Osteoblast (primary cell): Measurements from ENCODE around the gene VPREB3. TPM values are rescaled to one million over a fixed set of nuclear protein-coding genes. Genes with fewer than 3 reads are reported as not detected.
A peak's percentile ranks its signal among the peaks of the same experiment; 100 is the strongest.

Source experiments
- DNase-seq: peaks from one replicate; pipeline ENCODE4 v3.0.0; 2011; ENCODE audit warnings: low spot score, mixed read lengths; ENCODE audit not compliant: insufficient read length; ENCODE audit errors: missing footprints
- H2AFZ ChIP-seq: 2 replicates; pipeline ENCODE4 v1.6.0; 2011; ENCODE audit warnings: mild to moderate bottlenecking, low read length
- H3K27ac ChIP-seq: 2 replicates; pipeline ENCODE4 v1.5.1; 2011; ENCODE audit warnings: mild to moderate bottlenecking, low read depth, low read length, moderate library complexity
- H3K27me3 ChIP-seq: 2 replicates; pipeline ENCODE4 v1.6.0; 2012; ENCODE audit warnings: mild to moderate bottlenecking, control low read depth, inconsistent platforms, low read length, moderate library complexity; ENCODE audit not compliant: insufficient read depth
- H3K36me3 ChIP-seq: 2 replicates; pipeline ENCODE4 v1.5.1; 2011; ENCODE audit warnings: mild to moderate bottlenecking, low read length, control low read depth, moderate library complexity; ENCODE audit not compliant: insufficient read depth
- H3K4me1 ChIP-seq: 2 replicates; pipeline ENCODE4 v1.5.1; 2011; ENCODE audit warnings: mild to moderate bottlenecking, low read length, control low read depth, moderate library complexity; ENCODE audit not compliant: insufficient read depth
- H3K4me2 ChIP-seq: 2 replicates; pipeline ENCODE4 v1.6.0; 2011; ENCODE audit warnings: mild to moderate bottlenecking, low read length; ENCODE audit not compliant: insufficient read depth
- H3K4me3 ChIP-seq: fragments of 200-600 bp; sonication (generic); 3 replicates; pipeline ENCODE4 v1.5.1; 2012; ENCODE audit warnings: mild to moderate bottlenecking, low read length, inconsistent platforms; ENCODE audit not compliant: insufficient read depth
- H3K79me2 ChIP-seq: 2 replicates; pipeline ENCODE4 v1.6.0; 2012; ENCODE audit warnings: mild to moderate bottlenecking, low read length, control low read depth, inconsistent platforms; ENCODE audit not compliant: insufficient read depth
- H3K9me3 ChIP-seq: 2 replicates; pipeline ENCODE4 v1.5.1; 2011; ENCODE audit warnings: low read depth, low read length, control low read depth
- H4K20me1 ChIP-seq: 2 replicates; pipeline ENCODE4 v1.6.0; 2012; ENCODE audit warnings: mild to moderate bottlenecking, low read length, control low read depth; ENCODE audit not compliant: insufficient read depth
- total RNA-seq: library from RNA; depleted of rRNA; stranded (reverse); fragments of >200 nt; gene quantifications from 2 replicates; pipeline ENCODE4 v1.2.3, GENCODE V29; 2012
- TF ChIP-seq, protein P1 (sequence below): IDR thresholded peaks from 2 replicates; pipeline ENCODE4 v1.5.1; 2011; ENCODE audit warnings: mild to moderate bottlenecking, low read depth, low read length, moderate library complexity; ENCODE audit errors: extremely low read depth

Gene VPREB3
- total RNA-seq, 1 donor: not detected

- peak; percentile 72 for DNase-seq
- H3K27me3 ChIP-seq: no peaks in the 10 kb centered on the region
- H3K27ac ChIP-seq: no peak overlapping the region
- H3K36me3 ChIP-seq: no peaks in the 10 kb centered on the region
- H3K4me1 ChIP-seq: peaks cover 29% of the 10 kb centered on the region
- no peak overlapping the region for H3K4me3 ChIP-seq
- no peaks in the 10 kb centered on the region for H3K79me2 ChIP-seq
- TF ChIP-seq, protein P1, sequence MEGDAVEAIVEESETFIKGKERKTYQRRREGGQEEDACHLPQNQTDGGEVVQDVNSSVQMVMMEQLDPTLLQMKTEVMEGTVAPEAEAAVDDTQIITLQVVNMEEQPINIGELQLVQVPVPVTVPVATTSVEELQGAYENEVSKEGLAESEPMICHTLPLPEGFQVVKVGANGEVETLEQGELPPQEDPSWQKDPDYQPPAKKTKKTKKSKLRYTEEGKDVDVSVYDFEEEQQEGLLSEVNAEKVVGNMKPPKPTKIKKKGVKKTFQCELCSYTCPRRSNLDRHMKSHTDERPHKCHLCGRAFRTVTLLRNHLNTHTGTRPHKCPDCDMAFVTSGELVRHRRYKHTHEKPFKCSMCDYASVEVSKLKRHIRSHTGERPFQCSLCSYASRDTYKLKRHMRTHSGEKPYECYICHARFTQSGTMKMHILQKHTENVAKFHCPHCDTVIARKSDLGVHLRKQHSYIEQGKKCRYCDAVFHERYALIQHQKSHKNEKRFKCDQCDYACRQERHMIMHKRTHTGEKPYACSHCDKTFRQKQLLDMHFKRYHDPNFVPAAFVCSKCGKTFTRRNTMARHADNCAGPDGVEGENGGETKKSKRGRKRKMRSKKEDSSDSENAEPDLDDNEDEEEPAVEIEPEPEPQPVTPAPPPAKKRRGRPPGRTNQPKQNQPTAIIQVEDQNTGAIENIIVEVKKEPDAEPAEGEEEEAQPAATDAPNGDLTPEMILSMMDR: no peak
- no peak overlapping the region for H3K4me2 ChIP-seq
- H4K20me1 ChIP-seq: no peaks in the 10 kb centered on the region
- no peak overlapping the region for H2AFZ ChIP-seq
- H3K9me3 ChIP-seq: no peaks in the 10 kb centered on the region
These were observed 25.5 kb upstream of the VPREB3 start for GRCh38 chr22:23779731-23780130.

GRCh38 chr22:23779083-23779482 lies 24.9 kb upstream of the VPREB3 start:
- Histone ChIP-seq H3K9me3 (no peaks in the 10 kb centered on the region), H3K36me3 (no peaks in the 10 kb centered on the region), H3K27ac (no peak overlapping the region), H3K4me1 (peaks cover 27% of the 10 kb centered on the region), H3K79me2 (no peaks in the 10 kb centered on the region), H3K27me3 (peaks cover under 1% of the 10 kb centered on the region), H3K4me3 (no peak overlapping the region), H4K20me1 (no peaks in the 10 kb centered on the region), H2AFZ (no peak overlapping the region), H3K4me2 (no peak overlapping the region)
- DNase-seq: peak; percentile 75
- TF ChIP-seq, protein P1: no peak

- H3K4me2 ChIP-seq: no peak overlapping the region
- no peak overlapping the region for H3K4me3 ChIP-seq
- H3K79me2 ChIP-seq: no peaks in the 10 kb centered on the region
- H3K27ac ChIP-seq: no peak overlapping the region
- H3K36me3 ChIP-seq: no peaks in the 10 kb centered on the region
- H2AFZ ChIP-seq: no peak overlapping the region
- TF ChIP-seq, protein P1: no peak
- DNase-seq: peak; percentile 54
- H4K20me1 ChIP-seq: no peaks in the 10 kb centered on the region
- peaks cover 6% of the 10 kb centered on the region for H3K27me3 ChIP-seq
- no peaks in the 10 kb centered on the region for H3K9me3 ChIP-seq
- peaks cover 22% of the 10 kb centered on the region for H3K4me1 ChIP-seq
These were observed 24.3 kb upstream of the VPREB3 start for GRCh38 chr22:23778577-23778900.

DNA sequence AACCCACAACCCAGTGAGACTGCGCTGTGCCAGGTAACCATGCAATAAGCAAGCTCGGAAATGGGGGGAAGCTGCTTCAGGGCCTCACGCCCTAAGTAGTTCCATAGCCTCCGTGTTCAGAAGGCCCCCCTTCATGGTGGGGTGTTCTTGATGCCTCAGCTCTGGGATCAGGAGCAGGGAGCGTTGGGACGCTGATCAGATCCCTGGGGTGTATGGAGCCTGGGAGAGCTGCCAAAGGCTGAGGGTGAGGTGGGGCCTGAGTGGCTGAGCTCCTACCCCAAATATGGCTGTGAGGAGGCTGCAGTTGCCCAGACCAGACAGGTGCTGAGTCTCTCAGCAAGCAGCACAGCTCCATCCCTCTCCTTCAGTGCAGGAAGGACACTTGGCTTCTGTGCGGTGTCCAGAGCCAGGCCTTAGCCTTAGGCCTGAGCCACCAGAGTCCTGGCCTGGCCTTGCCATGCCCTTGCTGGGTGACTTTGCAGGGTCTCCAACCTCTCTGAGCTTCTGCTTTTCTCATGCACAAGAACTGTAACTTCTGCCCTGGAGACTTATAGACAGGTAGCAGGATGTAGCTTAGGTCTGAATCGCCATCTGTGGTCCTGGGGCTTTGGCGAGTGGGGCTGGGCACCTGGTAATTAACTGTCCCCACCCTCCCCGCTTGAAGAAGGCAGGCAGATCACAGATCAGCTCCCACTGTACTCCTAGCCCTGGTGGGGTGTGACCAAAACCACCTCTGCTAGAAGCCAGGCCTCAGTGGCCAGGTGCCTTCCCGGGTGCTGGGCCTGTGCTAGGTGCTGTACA lies 23.8 kb upstream of the VPREB3 start:
- Histone ChIP-seq H3K27ac (no peak overlapping the region), H2AFZ (no peak overlapping the region), H3K9me3 (no peaks in the 10 kb centered on the region), H3K4me1 (peaks cover 24% of the 10 kb centered on the region), H3K36me3 (no peaks in the 10 kb centered on the region), H3K79me2 (no peaks in the 10 kb centered on the region), H3K27me3 (peaks cover 6% of the 10 kb centered on the region), H4K20me1 (no peaks in the 10 kb centered on the region), H3K4me3 (no peak overlapping the region), H3K4me2 (no peak overlapping the region)
- TF ChIP-seq, protein P1: no peak
- peak; percentile 80 for DNase-seq
